Measurements from ENCODE around the gene MEI1.

The MEI1 gene

GRCh38 chr22:41841085-41841712, 141.9 kb downstream of the MEI1 start:
- DNase-seq (ENCODE audit: low read depth) = no peak

- no peak for DNase-seq (ENCODE audit: low read depth)
Observed at GRCh38 chr22:41842996-41843970, 144.0 kb downstream of the MEI1 start.

DNA sequence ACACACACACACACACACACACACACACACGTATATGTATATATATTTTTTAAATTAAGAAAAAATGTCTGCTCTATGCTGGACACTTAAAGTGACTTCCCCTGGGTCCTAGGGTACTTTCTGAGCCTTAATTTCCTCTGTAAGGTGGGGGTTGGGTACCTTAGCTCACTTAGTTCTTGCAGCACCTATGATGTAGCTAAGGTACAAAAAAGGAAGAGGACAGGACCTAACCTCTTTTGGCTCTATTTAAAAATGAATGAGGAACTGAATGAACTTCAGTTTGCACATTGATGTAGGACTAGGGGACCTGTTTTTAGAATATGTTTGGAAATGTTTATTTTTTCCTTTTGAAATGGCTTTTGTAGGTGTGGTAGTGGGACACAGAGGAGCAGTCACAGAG, 144.7 kb downstream of the MEI1 start:
- DNase-seq (ENCODE audit: low read depth) = no peak

DNA sequence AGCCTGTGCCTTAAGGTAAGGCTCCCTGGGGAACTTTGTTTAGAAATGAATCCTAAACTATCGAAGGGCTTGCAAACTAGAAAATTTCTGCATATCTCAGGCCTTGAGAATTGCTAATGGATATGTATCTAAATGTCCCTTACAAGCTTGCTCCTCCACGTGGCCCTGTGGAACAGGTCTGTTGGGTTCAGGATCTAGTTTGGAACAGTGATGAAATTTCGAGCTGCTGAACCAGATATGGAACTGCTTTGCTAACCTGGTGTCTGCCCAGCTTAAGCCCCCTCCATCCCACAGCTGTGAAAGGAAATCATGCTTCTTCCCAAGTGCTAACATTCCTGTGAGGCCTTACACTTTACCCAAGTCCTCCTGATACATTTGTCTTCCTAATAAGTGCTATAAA, 145.2 kb downstream of the MEI1 start:
- no peak for DNase-seq (ENCODE audit: low read depth)

DNA sequence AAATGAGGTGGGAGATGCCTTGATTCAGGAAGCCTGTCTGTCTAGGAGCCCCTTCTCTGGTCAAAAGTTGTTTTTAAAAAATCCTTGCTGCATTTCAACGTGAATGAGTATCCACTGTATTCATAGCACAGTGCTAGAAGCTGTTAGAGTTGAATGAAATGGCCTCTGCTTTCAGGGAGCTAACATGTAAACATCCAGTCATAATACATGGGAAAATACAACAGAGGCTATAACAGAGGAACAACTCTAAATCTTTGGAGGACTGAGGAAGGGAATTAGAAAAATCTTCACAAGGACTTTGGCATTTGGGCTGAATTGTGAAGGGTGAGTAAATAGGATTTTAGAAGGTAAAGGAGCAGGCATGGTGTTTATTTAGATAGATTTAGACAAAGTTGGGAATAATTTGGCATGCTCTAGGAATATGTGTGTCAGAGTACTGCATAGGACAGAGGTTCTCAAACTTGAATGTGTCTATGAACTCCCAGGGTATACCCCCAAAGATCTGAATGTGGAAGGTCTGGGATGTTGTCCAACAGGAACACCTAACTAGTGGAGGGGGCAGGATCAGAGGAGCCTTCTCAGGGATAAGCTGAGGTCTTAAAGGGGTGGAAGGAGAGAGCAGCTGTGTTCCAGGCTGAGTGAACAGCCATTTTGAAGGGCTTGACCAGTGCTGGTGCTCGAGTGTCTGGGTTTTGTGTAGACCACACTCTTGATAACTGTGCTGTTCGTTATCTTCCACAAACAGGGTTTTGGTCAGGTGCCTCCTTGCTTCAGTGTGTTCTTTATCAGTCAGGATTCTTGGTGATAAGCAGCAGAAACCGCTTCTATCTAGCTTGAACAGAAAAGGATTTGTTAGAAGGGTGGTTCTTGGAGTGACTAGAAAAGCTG, 146.3 kb downstream of the MEI1 start:
- no peak for DNase-seq (ENCODE audit: low read depth)

DNA sequence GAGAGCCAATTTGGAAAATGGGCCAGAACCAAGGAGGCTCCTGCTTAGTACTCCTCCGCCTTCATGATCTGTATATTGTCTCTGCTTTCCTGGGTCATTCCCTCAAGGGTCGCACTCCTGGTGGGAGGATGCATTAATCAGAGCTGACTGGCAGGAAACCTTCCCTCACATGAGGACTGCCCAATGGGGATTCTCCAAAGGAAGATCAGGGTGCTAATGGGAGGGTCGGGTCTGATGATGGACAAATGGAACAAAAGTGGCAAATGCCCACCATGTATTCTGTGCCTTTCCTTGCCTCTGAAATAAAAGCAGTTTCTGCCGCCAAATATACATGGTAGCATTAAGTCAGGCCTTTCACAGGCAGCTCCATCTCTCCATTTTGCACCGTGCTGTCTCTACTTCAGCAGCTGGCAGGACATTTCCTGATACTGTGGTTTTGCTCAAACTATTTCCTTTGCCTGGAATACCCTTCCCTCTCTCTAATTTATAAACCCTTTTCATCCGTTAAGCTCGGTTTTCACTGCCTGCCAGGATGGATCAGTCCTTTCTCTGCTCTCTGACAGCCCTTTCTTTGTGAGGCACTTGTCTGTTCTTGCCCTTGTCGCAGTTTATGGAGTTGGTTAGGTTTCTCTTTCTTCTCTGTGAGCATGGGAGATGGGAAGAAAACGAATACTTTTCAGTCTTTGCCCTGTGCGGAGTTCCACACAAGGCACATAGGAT, 147.1 kb downstream of the MEI1 start:
- DNase-seq (ENCODE audit: low read depth) = no peak

DNA sequence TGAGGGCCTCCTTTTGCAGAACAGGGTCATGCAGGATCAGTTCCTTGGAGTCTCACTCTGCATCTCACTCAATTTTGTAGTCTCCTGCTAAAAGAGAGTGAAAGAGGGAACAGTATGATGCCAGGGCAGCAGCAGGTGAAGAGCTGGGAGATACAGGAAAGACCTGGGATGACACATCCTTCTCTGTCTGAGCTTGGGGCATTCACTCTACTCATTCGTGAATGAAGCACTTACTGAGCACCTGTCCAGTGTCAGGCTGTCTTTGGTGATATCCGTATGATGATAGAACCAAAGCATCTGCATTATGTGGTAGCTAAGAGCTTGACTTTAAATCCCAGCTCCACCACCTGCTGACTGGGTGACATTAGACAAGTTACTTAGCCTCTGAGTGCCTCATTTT, 148.0 kb downstream of the MEI1 start:
- DNase-seq (ENCODE audit: low read depth) = no peak

- no peak for DNase-seq (ENCODE audit: low read depth)
Observed at GRCh38 chr22:41848468-41848867, 149.2 kb downstream of the MEI1 start.

Data from T-helper 22 cell (primary cell).